ENCODE results near the gene WDR53. TPM values are rescaled to one million over a fixed set of nuclear protein-coding genes. Genes with fewer than 3 reads are reported as not detected.
"Not testable (repeated sequence)": the region's sequence is repeated elsewhere in the genome, so short reads cannot be mapped to it uniquely, and the experiment has no call there.

The WDR53 gene
- total and polyA plus RNA-seq, 2 donors (not counting 3 experiments of a cell fraction or from before 2014, with no cell fraction given), result 5.2 to 13.0 TPM

- intact Hi-C loops (cut with micrococcal nuclease), result loop anchor here (5.0 to 10.0 kb wide), 2 partner anchors 446 to 626 kb away; partner anchors contain the start of gene PIGZ
- DNase-seq (ENCODE audit: low read depth, low spot score); H3K9me1 ChIP-seq (replicated peaks; ENCODE audit: control insufficient read depth, extremely low read depth, insufficient read depth, low read length); H2AFZ ChIP-seq (ENCODE audit: low read depth, low read length); H3K9me3 ChIP-seq (replicated peaks; ENCODE audit: control insufficient read depth, insufficient read depth, low read length); H4K20me1 ChIP-seq (replicated peaks; ENCODE audit: control insufficient read depth, extremely low read depth, insufficient read depth, low read length); FAIRE-seq; H3K4me1 ChIP-seq (ENCODE audit: control insufficient read depth, extremely low read depth, insufficient read depth, low read length); H3K9ac ChIP-seq (replicated peaks; ENCODE audit: extremely low read depth, insufficient read depth, low read length); H3K27ac ChIP-seq (ENCODE audit: insufficient read depth, low read depth, low read length); BruUV-seq (replicated peaks); dilution Hi-C loops (cut with MboI; ENCODE audit: extremely low pct_ligation_motif_present, low sequenced_read_pairs); H3K36me3 ChIP-seq (ENCODE audit: control insufficient read depth in 2 of 2, extremely low read depth in 1 of 2, insufficient read depth in 2 of 2, low read length in 2 of 2); H3K4me3 ChIP-seq (replicated peaks in 1 of 3; ENCODE audit: insufficient read depth in 1 of 3, low read depth in 1 of 3, low read length in 3 of 3); H3K4me2 ChIP-seq (ENCODE audit: insufficient read depth, low read length); H3K79me2 ChIP-seq (ENCODE audit: control insufficient read depth, insufficient read depth, low read length); POLR2A ChIA-PET; H3K27me3 ChIP-seq (ENCODE audit: control insufficient read depth in 2 of 2, insufficient read depth in 2 of 2, low read length in 2 of 2): not testable (repeated sequence)
- CTCF ChIA-PET, result interaction anchor here (1.8 to 5.7 kb wide), 4 partner anchors 11 to 448 kb away, joined by 10 to 75 read pairs (median 14); partner anchors contain the start of gene RNF168
These were observed 47.1 kb downstream of the WDR53 start for GRCh38 chr3:196521291-196521690.

GRCh38 chr3:196519718-196520082 is 48.7 kb downstream of the WDR53 start:
- FAIRE-seq, result no peak
- H2AFZ ChIP-seq (ENCODE audit: low read depth, low read length), result no peak overlapping the region
- POLR2A ChIA-PET, result no interaction called here
- H3K9me1 ChIP-seq (replicated peaks; ENCODE audit: control insufficient read depth, extremely low read depth, insufficient read depth, low read length), result no peaks in the 10 kb centered on the region
- H3K9ac ChIP-seq (replicated peaks; ENCODE audit: extremely low read depth, insufficient read depth, low read length), result no peak overlapping the region
- no TSS peak for BruUV-seq (replicated peaks)
- H3K4me2 ChIP-seq (ENCODE audit: insufficient read depth, low read length), result no peak overlapping the region
- dilution Hi-C loops (cut with MboI; ENCODE audit: extremely low pct_ligation_motif_present, low sequenced_read_pairs), result no loop called here
- H3K4me1 ChIP-seq (ENCODE audit: control insufficient read depth, extremely low read depth, insufficient read depth, low read length), result no peaks in the 10 kb centered on the region
- H3K36me3 ChIP-seq (ENCODE audit: control insufficient read depth in 2 of 2, extremely low read depth in 1 of 2, insufficient read depth in 2 of 2, low read length in 2 of 2), result no peaks in the 10 kb centered on the region
- H3K4me3 ChIP-seq (replicated peaks in 1 of 3; ENCODE audit: insufficient read depth in 1 of 3, low read depth in 1 of 3, low read length in 3 of 3), result no peak overlapping the region
- TF ChIP-seq MAX (IDR thresholded peaks at IDR 0.05; ENCODE audit: insufficient read depth, insufficient read length) (no peak), POLR2AphosphoS5 (IDR thresholded peaks at IDR 0.05; ENCODE audit: insufficient read depth, low read depth, low read length) (no peak), JUN (IDR thresholded peaks at IDR 0.05; ENCODE audit: borderline replicate concordance, insufficient read depth, insufficient read length, low read depth) (no peak), POLR2A (IDR thresholded peaks at IDR 0.05; ENCODE audit: low read depth, low read length) (no peak), FOS (IDR thresholded peaks at IDR 0.05; ENCODE audit: borderline replicate concordance, insufficient read depth, low read length) (no peak), GATA2 (IDR thresholded peaks at IDR 0.05; ENCODE audit: insufficient read depth, insufficient read length, low read depth, low read length) (no peak), CTCF (IDR thresholded peaks at IDR 0.05; ENCODE audit: extremely low read depth in 1 of 2, insufficient read depth in 1 of 2, low read depth in 1 of 2, low read length in 2 of 2) (no peak), MYC (IDR thresholded peaks at IDR 0.05; ENCODE audit: low read depth, low read length) (no peak), EZH2 (IDR thresholded peaks at IDR 0.05; ENCODE audit: borderline replicate concordance, low read depth, low read length, severe bottlenecking) (no peak)
- no peaks in the 10 kb centered on the region for H3K27me3 ChIP-seq (ENCODE audit: control insufficient read depth in 2 of 2, insufficient read depth in 2 of 2, low read length in 2 of 2)
- CTCF ChIA-PET, result interaction anchor here (0.6 to 5.7 kb wide), 16 partner anchors 17 to 669 kb away, joined by 3 to 75 read pairs (median 4); partner anchors contain the start of gene SLC51A
- no peak for DNase-seq (ENCODE audit: low read depth, low spot score)
- no peak overlapping the region for H3K27ac ChIP-seq (ENCODE audit: insufficient read depth, low read depth, low read length)
- intact Hi-C loops (cut with micrococcal nuclease), result loop anchor here (1.0 to 10.0 kb wide), 4 partner anchors 322 to 625 kb away; partner anchors contain the start of gene PIGZ
- H3K79me2 ChIP-seq (ENCODE audit: control insufficient read depth, insufficient read depth, low read length), result no peaks in the 10 kb centered on the region
- H3K9me3 ChIP-seq (replicated peaks; ENCODE audit: control insufficient read depth, insufficient read depth, low read length), result no peaks in the 10 kb centered on the region
- no peaks in the 10 kb centered on the region for H4K20me1 ChIP-seq (replicated peaks; ENCODE audit: control insufficient read depth, extremely low read depth, insufficient read depth, low read length)

All from endothelial cell of umbilical vein (primary cell).